NCI-H1417 (cell line): ENCODE measurements around the gene TRABD2B.
A peak's percentile ranks its signal among the peaks of the same experiment; 100 is the strongest.

Source experiments
- DNase-seq, 3 experiments: peaks; one replicate each; lab custom pipeline; 2025; lab: John Stamatoyannopoulos, UW

Gene TRABD2B

DNA sequence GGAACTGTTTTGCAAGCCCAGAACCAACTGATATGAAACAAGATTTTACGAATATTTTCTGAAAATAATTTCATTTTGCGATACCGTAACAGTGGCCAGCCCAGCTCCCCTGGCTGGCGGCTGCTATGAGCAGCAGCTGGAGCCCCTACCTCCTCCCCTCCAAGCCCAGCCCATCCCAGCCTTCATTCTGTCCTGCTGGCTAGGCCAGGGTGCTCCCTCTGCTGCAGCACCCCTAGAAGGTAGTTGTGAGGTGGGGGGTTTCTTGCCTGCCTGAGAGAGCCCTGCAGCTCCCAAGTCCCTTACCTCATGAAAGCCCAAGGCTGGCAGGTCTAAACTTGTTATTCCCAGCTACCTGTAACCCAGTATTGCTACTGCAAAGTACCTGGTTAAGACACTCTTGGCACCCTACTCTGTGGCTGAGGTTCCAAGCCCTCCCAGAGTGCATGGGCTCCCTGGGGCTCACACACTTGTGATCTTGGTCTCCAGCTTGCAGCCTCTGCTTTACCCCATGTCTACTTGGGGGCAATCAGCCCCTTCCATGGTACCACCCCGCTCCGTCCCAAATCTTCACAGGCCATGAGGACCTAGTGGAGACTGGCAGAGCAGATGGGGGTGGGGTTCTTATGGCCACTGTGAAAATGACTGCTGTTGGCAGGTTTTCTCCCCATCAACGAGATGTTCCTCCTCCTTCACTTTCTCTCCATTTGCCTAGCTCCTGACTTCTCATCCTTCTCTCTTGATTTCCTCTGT is 239.8 kb downstream of the TRABD2B start:
- no peak for DNase-seq

DNA sequence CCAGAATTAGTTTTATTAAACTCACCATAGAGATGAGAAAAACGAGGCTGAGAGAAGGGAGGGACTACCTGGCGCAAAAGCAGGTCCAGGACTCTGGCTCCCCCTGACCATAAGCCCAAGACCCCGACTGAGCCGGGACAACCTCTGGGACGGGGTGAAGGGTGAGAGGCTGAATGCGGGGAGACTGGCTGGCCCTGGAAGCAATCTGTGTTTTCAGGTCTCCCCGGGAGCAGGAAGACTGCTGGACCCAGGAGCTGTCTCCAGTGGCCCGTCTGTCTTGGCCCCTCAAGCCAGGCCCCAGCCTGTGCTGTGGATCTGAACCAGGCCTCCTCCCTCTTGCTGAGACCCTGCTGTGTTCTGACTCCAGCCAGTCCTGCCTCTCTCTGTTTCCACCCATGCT is 240.8 kb downstream of the TRABD2B start:
- no peak for DNase-seq

DNA sequence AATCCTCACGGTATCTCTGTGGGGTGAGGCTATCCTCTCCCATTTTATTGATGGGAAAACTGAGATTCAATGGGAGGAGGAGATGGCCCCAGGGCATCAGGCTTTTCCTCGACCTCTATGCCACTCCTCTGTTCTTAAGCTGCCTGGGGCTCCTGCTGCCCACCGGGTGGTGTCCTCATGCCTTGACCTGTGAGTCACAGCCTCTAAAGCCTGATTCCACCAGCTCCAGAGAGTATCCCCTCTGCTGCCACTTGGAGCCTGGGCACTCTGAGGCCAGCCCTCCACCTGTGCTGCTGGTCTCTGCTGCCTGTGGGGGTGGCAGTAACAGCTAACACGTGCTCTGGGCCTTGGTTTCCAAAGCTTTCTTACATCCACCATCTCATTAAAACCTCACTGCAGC is 241.2 kb downstream of the TRABD2B start:
- no peak for DNase-seq

DNA sequence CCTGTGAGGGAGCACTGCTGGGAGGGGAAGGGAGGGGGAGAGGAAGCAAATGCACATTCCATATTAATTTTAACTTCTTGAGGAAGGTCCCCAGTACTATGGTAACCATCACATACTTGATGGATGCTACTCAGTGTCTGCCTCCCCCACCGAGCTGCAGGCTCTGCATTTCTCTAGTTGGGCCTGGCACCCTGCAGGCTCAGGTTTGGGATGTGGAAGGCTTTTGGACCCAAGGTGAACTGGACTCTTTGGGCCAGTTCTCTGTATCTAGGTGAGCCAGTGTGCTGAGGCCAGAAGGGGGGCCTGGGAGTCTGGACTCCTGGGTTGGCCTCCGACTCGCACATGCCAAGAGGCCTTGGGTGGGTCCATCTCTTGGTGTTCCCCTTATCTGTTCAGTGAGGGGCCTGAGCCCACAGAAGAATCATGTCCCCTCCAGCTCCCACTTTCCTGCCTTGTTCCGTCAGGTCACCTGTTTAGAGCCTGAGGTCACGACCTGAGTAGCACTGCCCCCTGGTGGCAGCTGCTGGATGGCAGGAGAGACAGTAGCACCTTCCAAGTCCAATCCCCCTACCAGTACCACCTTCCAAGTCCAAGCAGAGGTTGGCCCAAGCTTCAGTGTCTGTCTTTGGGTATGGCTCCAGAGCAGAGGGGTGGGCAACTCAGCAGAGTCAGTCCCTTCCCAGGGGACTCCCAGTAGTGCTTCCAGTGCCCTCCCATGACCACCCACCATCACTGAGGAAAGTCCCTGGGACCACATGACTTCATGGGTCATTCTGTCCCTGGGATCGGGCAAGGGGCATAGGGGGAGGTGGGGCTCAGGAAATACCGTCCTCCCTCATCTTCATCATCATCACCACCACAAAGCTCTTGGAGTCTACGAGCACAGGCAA is 241.8 kb downstream of the TRABD2B start:
- DNase-seq: peak in 2 of 3 experiments; percentile 14 to 15

DNA sequence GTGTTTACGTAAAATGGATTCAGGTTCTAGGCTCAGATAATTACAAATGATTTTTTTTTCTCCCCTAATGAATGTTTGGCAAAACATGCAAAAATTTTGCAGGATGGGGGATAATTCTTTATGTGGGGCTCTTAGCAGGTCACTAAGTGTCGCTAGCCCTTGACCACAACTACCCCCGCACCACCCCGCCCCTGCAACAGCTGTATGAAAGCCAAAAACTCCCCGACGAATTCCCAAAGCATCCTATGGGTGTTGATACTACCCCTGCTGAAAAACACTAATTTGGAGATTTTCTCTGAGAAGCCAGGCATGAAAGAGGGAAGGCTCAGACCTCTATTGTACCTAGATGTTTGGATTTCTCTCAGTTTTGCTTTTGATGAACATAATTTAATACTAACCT is 243.0 kb downstream of the TRABD2B start:
- DNase-seq: no peak

DNA sequence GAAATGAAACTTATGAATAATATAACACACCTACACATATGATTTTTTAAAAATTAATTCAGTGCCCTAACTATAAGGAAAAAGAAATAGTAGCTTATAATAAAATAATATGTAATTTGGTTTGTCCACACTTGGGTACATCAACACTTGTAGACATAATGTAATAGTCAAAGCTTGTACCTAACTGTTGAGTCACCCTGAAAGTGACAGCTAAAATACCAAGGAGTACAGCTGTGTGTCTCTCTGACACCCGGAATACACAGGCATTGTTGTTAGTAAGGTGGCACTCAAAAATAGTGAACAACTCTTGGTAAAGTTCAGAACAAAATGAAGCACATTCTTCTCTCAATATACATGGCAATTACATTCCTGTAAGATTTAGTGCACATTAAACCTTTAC is 243.4 kb downstream of the TRABD2B start:
- no peak for DNase-seq

DNA sequence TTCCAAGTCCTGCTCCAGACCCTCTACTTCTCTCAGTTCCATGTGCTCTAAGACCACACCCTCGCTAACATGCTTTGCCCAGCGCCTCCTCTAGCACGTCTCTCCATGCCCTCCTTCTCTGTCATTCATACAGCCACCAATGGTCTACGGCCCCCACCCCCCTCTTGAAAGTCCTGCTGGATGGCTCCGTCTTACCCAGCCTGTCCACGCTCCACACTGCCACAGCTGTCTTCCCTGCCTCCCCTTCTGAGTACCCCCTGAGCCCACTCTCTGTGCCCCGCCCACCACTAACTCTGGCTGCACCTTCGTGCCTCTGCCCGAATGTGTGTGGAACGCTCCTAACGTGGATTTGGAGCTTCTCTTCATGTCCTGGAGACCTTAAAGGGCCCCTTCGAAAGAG is 244.6 kb downstream of the TRABD2B start:
- no peak for DNase-seq

DNA sequence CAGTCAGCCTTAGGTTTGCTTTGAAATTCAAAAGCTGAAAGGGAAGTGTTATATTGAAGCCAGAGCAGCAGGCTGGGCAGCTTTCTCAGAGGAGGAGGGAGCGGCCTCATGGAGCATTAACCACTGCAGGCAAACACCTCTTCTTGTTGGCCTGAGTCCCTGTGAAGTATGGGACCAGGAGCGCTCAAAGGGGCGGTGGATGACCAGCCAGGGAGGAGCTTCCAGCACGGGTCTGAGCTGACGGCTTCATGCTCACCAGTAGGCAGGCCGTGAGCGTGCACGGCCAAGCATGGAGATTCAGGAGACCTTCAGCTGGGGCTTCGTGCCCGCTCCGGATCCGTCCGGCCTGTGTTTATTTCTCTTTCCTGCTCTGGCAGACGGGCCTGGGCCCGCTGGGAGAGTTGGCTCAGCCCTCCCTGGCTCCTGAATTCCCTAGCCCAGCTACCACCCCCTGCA is 245.2 kb downstream of the TRABD2B start:
- DNase-seq: no peak

DNA sequence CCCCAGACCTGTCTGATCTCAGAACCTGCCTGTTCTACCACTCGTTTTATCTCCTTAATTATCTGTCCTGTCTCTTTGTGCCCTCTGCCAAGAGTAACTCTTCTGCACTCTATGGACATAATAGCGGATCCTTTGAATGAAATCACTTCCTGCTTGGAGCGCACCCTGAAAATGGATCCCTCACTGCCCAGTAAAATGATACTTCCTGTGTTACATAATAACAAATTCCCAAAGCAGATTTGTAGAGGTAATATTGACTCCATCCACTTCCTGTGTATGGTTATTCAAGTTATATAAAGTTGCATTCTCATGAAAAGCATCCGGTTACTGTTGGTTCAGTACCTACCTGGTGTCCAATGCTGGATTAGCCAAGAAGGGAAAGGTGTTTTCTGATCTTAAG is 246.0 kb downstream of the TRABD2B start:
- peak in 1 of 3 experiments; percentile 22 for DNase-seq

DNA sequence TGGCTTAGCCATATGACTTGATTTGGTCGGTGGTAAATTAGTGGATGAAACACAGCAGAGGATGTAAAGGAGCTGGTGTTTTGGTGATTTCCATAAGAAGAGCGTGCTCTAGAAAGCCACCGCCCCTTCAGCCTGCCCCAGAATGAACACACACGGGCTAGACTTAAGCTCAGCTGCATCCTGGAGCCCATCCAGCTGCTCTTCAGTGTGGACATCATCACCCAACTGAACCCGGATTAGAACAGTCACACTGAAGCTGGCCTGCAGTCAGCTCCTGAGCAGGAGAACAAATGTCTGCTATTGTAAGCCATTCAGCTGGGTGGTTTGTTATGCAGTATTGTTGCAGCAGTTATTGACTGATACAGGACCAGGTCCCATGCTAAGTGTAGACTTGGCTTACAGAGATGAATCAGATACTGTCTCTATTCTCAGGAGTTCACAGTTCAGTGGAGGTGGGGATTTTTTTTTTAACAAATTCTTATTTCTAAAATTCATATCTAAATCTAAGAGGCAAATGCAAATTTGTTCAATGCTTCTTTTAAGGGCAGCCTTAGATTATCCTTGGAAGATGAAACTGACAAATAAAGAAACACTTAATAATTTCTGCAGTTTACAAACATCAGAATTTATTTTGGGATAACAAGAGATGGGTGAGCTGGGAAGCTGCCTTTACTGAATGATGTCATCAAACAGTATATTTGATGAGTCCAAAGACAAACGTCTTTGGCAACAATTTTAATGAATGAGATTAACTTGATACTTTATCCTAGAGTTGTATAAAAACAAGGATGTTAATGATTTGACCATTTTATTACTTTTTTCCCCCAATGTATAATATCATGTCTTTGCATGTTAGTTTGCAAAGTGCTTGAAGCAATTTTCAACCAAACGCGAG is 251.2 kb downstream of the TRABD2B start:
- no peak for DNase-seq

DNA sequence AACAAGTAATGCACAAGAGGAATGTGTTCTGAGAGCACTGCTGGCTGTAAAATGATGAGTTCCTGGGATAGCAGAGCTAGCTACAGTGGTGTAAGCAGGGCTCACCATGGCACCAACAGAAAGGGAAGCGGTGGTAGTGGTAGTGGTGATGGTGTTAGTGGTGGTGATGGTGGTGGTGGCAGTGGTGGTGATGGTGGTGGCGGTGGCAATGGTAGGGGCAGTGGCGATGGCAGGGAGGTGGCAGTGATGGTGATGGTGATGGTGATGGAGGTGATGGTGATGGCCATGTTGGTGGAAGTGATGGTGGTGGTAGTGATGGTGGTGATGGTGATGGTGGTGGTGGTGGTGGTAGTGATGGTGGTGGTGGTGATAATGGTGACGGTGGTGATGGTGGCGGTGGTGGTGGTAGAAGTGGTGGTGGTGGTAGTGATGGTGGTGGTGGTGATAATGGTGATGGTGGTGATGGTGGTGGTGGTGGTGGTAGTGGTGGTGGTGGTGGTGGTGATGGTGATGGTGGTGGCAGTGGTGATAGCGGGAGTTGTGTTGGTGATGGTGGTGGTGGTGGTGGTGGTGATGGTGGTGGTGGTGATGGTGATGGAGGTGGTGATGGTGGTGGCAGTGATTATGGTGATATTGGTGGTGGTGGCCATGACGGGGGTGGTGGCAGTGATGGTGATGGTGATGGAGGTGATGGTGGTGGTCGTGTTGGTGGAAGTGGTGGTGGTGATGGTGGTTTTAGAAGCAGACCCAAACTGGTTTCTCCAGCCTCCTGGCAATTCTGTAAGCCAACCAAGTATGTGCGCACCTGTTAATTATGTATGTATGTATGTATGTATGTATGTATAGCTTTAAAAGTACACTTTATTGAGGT is 254.1 kb downstream of the TRABD2B start:
- no peak for DNase-seq

DNA sequence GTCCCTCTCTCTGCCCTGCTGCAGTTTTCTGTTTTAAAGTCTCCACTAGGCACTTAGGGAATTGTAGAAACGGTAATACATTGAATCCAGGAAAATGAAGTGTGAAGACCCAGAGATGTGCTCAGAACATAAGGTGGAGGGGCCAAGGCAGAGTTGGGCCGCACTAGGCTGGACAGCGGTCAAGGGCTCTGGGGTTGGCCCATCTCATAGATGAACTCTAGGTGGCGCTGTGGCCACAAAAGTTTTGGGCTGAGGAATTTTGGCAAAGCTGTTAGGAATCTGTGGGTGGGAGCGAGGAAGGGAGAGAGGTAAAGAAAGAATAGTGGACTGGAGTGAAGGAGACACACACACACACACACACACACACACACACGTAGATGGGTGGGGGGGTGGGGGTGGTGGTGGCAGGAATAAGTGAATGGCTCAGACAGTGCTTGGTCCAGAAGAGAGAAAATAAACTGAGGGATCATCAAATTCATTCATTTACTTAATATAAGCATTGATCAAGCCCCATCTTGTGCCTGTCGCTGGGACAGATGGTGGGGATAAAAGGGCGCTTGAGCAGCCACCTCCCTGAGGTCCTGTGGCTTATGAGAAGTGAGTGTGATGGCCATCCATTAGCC is 258.5 kb downstream of the TRABD2B start:
- DNase-seq: peak; percentile 26 to 62 (median 57)

DNA sequence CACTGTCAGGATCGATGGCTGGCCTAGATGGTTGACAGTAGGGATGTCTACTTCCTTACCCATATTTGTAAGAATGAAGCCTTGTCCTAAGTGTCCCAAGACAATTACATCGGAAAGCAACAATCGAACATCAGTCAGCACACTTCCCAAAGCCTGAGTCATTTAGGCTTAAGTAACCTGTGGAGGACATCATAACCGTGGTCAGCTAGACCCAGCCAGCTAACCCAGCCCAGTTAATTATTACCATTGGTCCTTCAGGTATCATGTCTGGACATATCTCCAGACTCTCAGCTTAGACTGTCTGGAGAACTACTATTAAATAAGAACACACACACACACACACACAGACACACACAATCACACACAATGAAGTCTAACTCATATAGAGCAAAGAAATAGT is 264.7 kb downstream of the TRABD2B start:
- no peak for DNase-seq

DNA sequence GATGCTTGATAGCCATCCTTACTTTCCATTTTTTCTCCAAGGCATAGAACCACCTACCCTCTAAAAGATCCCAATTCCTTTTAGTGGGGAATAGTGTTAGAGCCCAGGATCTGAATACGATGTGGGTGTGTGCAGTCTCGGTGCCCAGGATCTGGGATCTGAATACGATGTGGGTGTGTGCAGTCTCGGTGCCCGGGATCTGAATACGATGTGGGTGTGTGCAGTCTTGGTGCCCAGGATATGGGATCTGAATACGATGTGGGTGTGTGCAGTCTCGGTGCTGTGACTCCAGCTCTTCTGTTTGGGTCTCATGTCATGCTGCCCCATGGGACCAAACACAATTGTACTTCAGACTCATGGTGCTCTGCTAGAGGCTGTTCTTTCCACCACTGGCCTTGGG is 265.5 kb downstream of the TRABD2B start:
- no peak for DNase-seq

DNA sequence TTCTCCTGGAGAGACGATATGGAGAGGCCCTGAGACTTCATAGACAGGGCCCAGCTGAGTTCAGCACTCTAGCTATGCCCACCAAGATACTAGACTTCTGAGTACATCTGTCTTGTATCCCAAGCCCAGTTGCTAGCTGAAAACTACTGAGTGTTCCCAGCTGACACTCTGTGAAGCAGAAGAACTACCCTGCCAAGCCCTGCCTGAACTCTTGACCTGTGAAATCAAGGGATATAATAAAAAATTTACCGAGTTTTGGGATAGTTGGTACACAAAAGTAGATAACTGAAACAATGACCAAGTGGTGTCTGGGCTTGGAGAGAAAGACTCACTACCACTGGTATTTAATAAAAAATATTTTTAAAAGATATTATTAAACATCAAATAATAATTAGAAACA is 267.5 kb downstream of the TRABD2B start:
- DNase-seq: no peak

DNA sequence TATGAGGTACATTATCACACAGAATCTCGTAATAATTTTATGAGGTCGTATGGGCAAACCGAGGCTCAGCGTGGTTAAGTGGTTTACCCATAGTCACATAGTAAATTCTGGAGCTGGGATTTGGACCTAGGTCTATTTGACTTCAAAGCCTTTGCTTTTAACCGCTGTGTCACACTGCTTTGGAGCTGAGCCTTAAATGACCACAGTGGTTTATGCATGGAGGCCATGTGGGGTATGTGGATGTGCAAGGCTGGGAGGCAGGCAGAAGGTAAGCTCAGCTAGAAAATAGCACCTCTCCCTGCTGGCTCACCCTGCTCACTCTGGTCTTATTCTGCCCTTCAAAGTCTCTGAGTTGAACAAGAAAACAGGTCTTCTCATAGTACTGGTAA is 269.5 kb downstream of the TRABD2B start:
- no peak for DNase-seq

DNA sequence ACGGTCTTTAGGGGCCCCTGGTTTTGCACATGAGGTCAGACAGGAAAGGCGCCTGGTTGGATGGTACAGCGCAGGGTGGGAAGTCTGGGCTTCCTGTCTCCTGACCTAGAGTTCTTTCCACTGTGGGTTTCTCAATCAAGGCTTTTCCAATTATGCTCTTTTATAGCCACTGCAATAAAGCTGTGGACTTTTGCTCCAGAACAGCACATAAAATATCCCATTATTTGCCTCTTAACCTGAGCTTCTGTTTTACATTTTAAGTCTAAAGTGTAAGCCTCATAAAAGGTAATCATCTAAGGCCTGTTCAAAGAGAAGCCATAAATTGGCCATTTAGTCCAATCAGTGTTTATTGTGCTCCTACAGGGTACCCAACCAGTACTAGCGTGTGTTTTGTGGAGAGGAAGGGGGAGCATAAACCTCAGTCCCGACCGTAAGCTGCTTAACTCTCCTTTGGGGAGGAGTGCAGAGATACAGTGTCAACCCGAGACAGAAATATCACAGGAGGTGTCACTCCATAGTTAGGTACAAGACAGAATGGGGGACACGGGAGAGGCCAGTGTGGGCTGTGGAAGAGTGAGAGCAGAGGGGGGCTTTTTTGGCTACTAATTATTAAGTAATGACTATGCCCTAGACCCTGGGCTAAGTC is 270.0 kb downstream of the TRABD2B start:
- DNase-seq: peak in 1 of 3 experiments; percentile 58

DNA sequence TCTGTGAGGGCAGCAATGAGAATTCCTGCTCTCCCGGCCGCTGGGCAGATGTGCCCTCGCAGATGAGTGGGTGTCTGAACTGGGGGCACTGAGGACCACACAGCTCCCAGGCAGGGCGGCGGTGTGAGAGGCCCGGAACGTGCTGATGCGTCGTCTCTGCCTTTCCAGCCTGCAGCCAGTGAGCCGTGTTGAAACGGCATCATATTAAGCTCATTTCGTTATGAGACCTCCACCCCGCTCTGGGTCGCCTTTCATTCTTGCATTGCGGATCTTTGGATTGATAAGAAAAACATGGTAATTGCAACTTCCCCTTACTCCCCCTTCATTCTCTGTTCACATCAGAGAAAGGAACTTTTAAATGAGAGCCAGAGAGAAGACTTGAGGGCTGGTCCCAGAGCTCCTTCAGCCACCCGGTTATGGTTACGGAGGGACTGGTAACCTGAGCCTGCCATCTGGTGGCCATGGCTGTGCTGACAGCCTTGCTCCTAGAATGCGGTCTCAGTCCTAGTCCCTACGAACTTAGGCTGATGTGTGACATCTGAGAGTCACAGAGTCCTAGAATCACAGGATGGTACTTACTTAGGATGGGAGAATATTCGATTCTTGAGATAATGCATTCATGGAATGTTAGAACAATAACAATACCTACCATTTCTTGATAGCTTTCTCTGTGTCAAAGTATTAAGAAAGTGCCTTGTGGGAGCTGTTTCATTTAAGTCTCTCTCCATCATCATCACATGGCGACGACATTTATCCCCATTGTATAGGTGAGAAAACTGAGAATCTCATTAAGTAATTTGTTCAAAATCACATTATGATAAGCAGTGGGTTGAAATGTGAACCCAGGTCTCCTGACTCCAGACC is 271.0 kb downstream of the TRABD2B start:
- DNase-seq: peak; percentile 71 to 91 (median 85)

DNA sequence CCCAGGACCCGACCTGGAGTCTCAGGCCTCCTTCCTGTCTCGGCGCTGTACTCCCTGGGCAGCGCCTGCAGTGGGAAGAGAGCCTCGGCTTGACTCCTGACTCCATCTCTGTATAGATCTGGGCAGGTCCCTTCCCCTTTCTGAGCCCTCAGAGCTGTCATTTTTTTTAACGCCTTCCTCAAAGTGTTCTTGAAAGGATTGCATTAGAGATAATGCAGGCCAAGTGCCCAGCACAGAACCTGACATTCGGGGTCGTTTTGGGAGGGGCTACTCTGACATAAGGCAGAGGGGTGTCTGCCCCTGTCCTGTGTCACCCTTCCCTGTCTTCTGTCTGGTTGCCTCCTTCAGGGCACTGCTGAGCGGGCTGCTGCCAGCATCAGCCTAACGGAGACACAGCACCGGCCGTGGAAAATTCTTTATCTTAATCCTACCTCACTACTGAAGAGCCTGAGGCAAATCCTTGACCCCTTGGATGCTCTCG is 271.6 kb downstream of the TRABD2B start:
- peak in 2 of 3 experiments; percentile 61 to 78 for DNase-seq
